COLO829 (cell line): Measurements from ENCODE around the gene SENP2.
"Not testable (repeated sequence)": the region's sequence is repeated elsewhere in the genome, so short reads cannot be mapped to it uniquely, and the experiment has no call there.

Experiments used
- DNase-seq: peaks from one replicate; pipeline ENCODE4 v3.0.0; 2012; ENCODE audit warnings: low spot score

Gene SENP2

GRCh38 chr3:185586686-185587039 lies 568 bp downstream of the SENP2 start:
- DNase-seq: no peak

GRCh38 chr3:185594073-185594472 lies 8.0 kb downstream of the SENP2 start:
- DNase-seq: no peak

DNA sequence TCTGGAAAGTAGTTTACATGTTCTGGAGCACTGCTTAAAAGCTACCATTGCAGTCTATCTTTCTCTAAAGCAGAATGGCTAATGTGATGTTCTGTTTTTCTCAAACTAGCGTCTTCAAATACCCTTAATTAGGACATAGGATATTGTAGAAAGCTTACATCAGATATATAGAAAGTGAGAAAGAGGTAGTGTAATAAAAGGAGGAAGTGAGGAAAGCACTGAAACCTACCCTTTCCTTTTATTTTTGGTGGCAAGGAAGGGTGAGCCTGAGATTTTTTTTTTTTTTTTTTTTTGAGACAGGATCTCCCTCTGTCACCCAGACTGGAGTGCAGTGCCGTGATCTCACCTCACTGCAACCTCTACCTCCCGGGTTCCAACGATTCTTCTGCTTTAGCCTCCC lies 9.4 kb downstream of the SENP2 start:
- no peak for DNase-seq

DNA sequence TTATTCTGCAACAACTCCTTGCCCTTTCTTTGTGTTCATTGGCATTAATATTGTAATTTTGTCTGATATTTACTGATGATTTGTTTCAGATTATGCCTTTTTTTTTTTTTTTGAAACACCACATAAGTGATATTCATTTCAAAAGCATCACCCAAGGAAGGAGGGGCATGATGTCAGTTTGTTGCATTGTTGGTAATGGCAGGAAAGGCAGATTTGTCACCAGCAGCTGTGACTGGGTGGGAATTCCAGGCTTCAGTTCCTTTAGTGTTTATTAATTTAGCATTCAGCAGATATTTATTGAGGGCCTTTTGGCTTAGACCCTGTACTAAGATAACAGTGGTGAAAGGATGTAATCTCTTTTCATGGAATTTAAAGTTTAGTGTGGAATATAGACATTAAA lies 19.5 kb downstream of the SENP2 start:
- DNase-seq: no peak

GRCh38 chr3:185606196-185606595 lies 20.1 kb downstream of the SENP2 start:
- DNase-seq: no peak

- no peak for DNase-seq
Measured at GRCh38 chr3:185613016-185613415, 26.9 kb downstream of the SENP2 start.

DNA sequence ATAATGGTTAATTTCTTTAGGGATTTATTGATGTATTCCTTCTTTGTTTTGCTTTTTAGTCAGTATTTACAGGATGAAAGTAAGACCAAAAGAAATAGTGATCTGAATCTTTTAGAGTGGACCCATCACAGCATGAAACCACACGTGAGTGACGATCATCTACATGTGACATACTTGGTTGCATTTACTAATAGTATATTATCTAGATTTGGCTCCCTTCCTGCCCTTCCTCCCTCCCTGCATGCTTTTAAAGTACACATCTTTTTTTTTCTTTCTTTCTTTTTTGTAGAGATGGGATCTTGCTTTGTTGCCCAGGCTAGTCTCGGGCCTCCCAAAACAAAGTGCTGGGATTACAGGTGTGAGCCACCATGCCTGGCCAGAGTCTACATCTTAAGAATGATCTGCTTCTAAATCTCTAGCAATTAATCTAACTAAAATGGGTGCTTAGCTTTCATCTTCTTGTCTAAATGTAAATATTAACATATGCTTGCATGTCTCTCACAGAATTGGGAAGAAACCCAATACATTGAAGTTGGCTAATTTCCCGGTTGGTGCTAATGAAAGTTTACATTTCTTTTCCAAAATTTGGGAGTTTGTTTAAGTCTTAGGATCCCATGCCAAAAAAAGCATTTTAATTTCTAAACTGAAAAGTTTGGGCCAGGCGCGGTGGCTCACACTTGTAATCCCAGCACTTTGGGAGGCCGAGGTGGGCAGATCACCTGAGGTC lies 38.0 kb downstream of the SENP2 start:
- DNase-seq: no peak

DNA sequence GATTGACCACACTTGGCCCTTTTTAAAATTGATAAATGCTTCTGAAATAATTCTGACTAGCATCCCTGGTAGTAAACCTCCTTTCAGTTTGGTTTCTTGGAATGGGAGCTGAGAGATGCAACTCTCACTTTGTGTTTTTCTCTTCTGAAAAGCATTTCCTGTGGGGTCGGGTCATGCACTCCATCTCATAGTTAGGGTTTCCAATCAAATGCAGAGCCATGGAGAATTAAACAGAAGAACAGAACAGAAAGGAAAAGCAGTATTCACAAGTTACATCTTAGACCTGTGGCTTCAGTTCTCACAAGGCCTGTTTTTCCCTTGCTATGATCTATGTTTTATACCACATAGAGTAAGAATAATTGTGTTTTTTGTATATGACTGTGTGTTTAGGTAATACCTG lies 39.7 kb downstream of the SENP2 start:
- DNase-seq: no peak

DNA sequence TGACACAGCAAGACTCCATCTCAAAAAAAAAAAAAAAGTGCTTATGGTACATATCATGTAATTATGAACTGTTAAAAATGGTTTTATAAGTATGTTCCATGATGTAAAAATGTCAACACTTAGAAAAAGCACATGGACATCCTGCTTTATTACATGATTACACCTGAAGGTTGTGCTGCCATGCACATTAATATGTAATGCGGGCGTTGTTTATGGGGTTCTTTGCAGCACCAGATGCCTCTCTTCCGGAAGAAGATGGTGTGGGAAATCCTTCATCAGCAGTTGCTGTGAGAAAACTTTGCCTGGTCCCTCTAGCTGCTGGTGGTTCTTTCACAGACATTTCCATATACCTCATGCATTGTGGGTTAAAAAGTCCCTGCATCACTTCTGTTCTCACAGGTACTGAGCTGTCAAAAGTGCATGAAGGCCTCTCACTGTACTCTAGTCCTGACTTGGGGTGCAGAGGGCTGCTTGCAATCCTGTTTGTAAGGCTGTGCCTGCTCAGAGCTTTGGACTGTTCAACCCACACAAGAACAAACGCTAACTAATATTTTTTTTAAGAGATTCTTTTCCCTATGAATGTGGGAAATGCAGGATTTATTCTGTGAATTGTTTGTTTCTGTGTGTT lies 43.6 kb downstream of the SENP2 start:
- DNase-seq: no peak

DNA sequence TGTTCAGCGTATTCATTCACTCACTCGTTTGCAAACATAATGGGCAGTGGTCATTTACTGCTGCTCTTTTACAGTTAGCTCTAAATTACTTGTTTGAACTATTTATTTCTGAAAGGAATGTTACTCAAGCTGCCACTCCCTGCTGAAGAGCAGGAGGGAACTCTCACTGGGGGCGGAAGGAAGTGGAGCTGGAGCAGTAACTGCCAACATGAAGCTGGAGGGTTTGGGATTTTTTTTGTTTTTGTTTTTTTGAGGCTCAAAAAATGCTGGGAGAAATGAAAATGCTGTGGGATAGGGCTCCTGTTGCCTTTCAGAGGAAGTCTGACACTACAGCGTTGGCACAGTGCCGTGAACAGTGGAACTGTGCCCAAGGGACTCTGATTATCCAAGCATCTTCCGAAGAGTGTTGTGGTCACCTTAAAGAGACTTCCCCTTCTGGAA lies 44.1 kb downstream of the SENP2 start:
- no peak for DNase-seq

DNA sequence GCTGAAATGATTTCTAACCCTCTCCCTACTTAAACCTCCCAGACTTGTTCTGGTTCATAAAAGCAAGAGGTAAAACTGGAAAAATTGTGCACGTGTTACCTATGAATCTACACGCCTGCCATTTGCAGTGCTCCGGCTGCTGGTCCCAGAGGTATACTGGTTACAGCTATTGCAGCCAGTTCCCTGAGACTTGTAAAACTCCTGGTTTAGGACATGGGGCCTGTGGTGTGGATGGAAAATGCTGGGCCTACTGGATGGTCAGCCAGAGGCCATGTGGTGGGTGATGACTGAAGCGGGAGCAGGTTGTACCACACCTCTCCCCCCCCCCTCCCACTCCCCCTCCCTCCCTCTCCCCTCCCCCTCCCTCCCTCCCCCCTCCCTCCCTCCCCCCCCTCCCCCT lies 45.0 kb downstream of the SENP2 start:
- DNase-seq: no peak

- DNase-seq: no peak
Measured at GRCh38 chr3:185631508-185632206, 45.6 kb downstream of the SENP2 start.

DNA sequence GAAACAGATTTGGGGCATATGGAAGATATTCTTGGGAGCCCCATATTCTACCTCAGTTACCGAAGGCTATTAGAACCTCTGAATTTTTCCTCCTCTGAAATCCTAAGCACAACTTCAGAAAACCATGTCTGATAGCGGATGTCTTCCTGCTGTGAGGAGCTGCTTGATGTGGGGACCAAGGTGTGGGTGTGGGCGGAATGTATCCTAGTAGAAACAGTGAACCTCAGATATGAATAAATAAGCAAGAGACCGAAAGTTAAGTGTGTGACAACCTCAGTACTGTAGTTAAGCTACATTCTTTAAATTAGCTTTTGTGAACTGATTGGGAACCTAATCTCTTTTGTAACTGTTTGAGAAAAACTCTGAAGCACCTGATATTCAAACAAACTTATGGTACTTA lies 46.9 kb downstream of the SENP2 start:
- DNase-seq: no peak

GRCh38 chr3:185637388-185637787 lies 51.3 kb downstream of the SENP2 start:
- no peak for DNase-seq

GRCh38 chr3:185638651-185639050 lies 52.6 kb downstream of the SENP2 start:
- DNase-seq: not testable (repeated sequence)

DNA sequence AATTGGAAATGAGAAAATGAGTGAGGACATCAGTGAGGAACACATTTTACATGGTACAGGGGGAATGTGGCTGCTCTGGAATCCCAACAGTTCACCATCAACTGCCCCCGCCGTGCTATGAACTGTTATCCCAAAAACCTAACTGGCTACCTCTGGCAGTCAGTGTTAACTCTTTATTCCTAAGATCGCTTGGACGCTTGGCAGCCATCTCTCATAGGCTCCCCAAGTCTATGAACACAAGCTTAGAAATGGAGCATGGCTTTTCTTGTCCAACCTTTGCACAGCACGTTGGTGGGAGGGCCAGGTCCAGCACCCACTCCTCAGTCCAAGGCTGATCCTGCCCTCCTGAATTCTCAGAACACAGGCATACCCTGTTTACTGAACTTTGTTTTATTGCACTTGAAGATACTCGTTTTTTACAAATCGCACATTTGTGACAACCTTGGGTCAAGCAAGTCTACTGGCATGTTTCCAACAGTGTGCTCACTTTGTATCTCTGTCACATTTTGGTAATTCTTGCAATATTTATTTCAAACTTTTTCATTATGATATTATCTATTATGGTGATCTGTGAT lies 53.6 kb downstream of the SENP2 start:
- DNase-seq: no peak

- no peak for DNase-seq
Measured at GRCh38 chr3:185640308-185640707, 54.2 kb downstream of the SENP2 start.

DNA sequence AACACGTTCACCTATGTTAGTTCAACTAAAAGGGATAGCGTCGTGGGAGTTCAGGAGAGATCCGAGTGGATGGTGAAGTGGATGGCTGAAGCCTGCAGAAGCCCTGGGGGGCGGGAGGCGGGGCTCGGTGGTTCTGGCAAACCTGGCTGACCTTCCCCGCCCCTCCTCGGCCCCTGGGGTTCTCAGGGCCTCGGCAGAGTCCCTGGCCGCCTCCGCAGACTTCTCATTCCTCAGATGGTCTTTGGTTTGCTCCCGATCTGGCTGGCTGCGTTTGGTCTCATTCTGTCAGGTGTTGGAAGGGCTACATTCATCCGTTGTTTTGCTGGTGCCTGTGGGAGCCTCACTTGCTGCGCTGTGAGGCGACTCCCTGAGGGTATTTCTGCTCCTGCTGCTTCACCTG lies 59.1 kb downstream of the SENP2 start:
- not testable (repeated sequence) for DNase-seq

GRCh38 chr3:185645596-185646381 lies 59.7 kb downstream of the SENP2 start:
- DNase-seq: no peak

DNA sequence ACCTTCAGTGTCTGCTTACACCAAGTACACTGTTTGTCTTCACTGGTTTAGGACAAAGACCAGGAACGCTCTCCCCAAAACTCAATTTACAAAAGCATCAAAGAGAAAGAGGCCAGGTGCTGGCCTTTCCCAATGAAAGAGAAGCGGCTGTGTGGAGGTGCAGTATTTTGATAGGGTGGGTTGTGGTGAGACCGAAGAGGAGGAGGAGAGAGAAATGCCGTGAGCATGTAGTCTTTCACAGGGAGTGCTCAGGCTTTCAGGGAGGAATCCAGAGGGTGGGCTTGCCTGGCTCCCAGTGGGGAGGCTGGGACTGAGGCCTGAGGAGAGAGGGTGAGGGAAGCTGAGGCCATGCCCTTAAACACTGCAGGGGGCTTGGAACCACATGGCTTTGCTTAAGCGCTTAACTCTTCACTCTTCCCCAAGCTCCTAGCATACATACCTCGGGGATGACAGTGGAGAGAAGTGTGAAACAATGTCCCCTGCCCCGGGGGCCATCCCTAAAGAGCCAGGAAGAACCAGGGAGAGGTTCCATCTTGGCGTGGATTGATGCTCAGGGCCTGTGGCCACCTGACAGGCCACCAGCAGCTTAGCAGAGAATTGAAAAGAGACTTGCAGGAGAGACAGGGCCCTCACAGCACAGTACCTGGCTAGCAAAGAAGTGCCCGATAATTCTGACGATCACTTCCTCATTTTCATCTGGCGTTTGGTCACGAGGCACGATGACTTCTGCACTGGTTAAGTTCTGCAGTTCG lies 60.5 kb downstream of the SENP2 start:
- DNase-seq: no peak

GRCh38 chr3:185647134-185647879 lies 61.2 kb downstream of the SENP2 start:
- no peak for DNase-seq
